K562 (cell line): Measurements from ENCODE around the gene SCAMP2. TPM values are rescaled to one million over a fixed set of nuclear protein-coding genes. Genes with fewer than 3 reads are reported as not detected.

Experiments
- CHD1 ChIP-seq: fragments of 200-600 bp; sonication (generic); IDR thresholded peaks from one replicate; pipeline ENCODE4 v1.6.1; 2012; ENCODE audit warnings: mild to moderate bottlenecking, moderate library complexity, low read length, inconsistent platforms
- CSDE1 ChIP-seq, 2 experiments: fragments of 450-650 bp; IDR thresholded peaks; 2 replicates each; pipeline ENCODE4 v1.6.1; 2016; ENCODE audit warnings: mild to moderate bottlenecking in 1 of 2
- ERF ChIP-seq: fragments of 450-650 bp; formaldehyde crosslinking; IDR thresholded peaks from 2 replicates; pipeline ENCODE4 v1.4.0; 2020; ENCODE audit warnings: mild to moderate bottlenecking, mixed read lengths
- HDAC1 ChIP-seq, 2 experiments: fragments of 450-650 bp; IDR thresholded peaks; 2 replicates each; pipeline ENCODE4 v1.6.1; 2016 to 2017; ENCODE audit warnings: inconsistent platforms in 1 of 2, mild to moderate bottlenecking in 1 of 2, moderate library complexity in 1 of 2
- KDM2B ChIP-seq: fragments of 250-450 bp; sonication (Bioruptor Pico); IDR thresholded peaks from 2 replicates; pipeline ENCODE4 v1.8.0; 2021; ENCODE audit warnings: mild to moderate bottlenecking, moderate library complexity
- KLF16 ChIP-seq: IDR thresholded peaks from 2 replicates; pipeline ENCODE4 v1.6.1; 2016; ENCODE audit warnings: antibody characterized with exemption
- RBM15 ChIP-seq: fragments of 200-400 bp; formaldehyde crosslinking; IDR thresholded peaks from 2 replicates; pipeline ENCODE4 v1.6.1; 2018; ENCODE audit warnings: mild to moderate bottlenecking, low read length, moderate library complexity; ENCODE audit not compliant: insufficient read depth
- ZNF24 ChIP-seq: fragments of 450-650 bp; IDR thresholded peaks from 2 replicates; pipeline ENCODE4 v1.6.1; 2016
- ZNF347 ChIP-seq: fragments of 450-650 bp; formaldehyde crosslinking; IDR thresholded peaks from 2 replicates; pipeline ENCODE4 v1.4.0; 2020; ENCODE audit warnings: low read depth, mild to moderate bottlenecking, moderate library complexity
- ZNF785 ChIP-seq: fragments of 250-450 bp; sonication (Bioruptor Pico); IDR thresholded peaks from 2 replicates; pipeline ENCODE4 v1.4.0; 2020; ENCODE audit warnings: mild to moderate bottlenecking
- ZSCAN32 ChIP-seq: fragments of 450-650 bp; formaldehyde crosslinking; IDR thresholded peaks from 2 replicates; pipeline ENCODE4 v1.4.0; 2020; ENCODE audit warnings: mild to moderate bottlenecking, moderate library complexity
- polyA plus RNA-seq, 8 experiments: library from polyadenylated mRNA; depleted of rRNA in 4 of 8; stranded (reverse) in 5 of 8; unstranded in 3 of 8; fragments of >200 nt; fragmentation: Nextera tagmentation in 2 of 8; fragmentation: Illumina TruSeq in 1 of 8; extraction: Ambion mirVana in 2 of 8; extraction: Trizol in 1 of 8; gene quantifications; 2 replicates each; pipeline versions ENCODE4 v1.2.1 to v1.2.3, GENCODE V29; 2011 to 2014; ENCODE audit warnings: inconsistent platforms in 1 of 8, missing spikeins in 1 of 8
- total RNA-seq, 7 experiments: library from RNA; depleted of rRNA in 6 of 7; stranded (reverse); fragments of >200 nt in 6 of 7; fragmentation: Illumina TruSeq in 2 of 7; extraction: Trizol in 2 of 7; gene quantifications; 2 replicates each; pipeline versions ENCODE4 v1.2.1 to v1.2.3, GENCODE V29; 2011 to 2021; ENCODE audit warnings: low replicate concordance in 1 of 7
- TF ChIP-seq, protein P1 (sequence below): fragments of 200-800 bp; sonication (Bioruptor generic); IDR thresholded peaks from 2 replicates; pipeline ENCODE4 v1.6.1; 2016; ENCODE audit warnings: missing genetic modification characterization, missing compliant biosample characterization
- TF ChIP-seq, protein P2 (sequence below): fragments of 450-650 bp; IDR thresholded peaks from 2 replicates; pipeline ENCODE4 v1.6.1; 2016
- TF ChIP-seq, protein P3 (sequence below): fragments of 450-650 bp; IDR thresholded peaks from 2 replicates; pipeline ENCODE4 v1.6.1; 2016; ENCODE audit warnings: antibody characterized with exemption
- TF ChIP-seq, protein P4 (sequence below): fragments of 450-650 bp; formaldehyde crosslinking; IDR thresholded peaks from 2 replicates; pipeline ENCODE4 v1.4.0; 2022; ENCODE audit warnings: missing genetic modification characterization
- TF ChIP-seq, protein P5 (sequence below), 2 experiments: IDR thresholded peaks in 1 of 2; conservative IDR thresholded peaks in 1 of 2; 2 replicates each; pipeline ENCODE4 v1.6.1; 2016; ENCODE audit warnings: low read depth in 2 of 2, mild to moderate bottlenecking in 1 of 2, missing compliant biosample characterization in 1 of 2, missing genetic modification characterization in 1 of 2, moderate library complexity in 1 of 2

Gene SCAMP2
- total and polyA plus RNA-seq, 9 of the 15 experiments (the other 6 are each of a cell fraction or from before 2014, with no cell fraction given): 5.9 to 61.1 (median 20.1) TPM

DNA sequence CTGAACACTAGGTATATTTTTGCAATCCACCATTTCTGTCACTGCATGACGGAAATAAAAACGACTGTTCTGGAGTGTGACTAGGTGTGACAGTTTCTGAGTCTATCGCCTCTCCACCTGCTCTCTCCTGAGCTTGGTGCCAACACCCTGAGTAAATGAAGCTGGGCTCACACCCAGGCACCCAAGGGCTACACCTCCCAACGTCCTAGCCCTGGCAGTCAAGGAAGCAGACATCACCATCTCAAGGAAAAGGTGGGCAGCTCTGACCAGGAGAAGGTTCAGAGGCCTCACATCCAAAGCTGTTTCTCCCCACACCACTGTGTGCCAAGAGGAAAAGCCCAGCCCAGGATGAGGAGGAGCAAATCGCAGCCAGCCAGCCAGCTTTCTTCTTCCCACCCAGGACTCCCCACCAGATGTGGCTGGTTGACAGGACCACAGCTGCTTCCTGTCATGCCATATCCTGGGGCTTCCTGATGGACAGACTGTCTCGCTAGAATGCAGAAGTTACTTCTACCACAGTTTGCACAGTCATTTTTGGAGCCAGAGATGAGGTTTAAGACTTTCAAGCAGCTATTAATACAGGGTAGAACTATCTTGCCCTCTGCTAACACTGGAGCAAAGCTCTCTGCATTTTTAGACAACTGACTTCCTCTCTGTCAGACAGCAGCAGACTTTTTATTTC, 3.3 kb downstream of the SCAMP2 start (continued):
- TF ChIP-seq, protein P1, sequence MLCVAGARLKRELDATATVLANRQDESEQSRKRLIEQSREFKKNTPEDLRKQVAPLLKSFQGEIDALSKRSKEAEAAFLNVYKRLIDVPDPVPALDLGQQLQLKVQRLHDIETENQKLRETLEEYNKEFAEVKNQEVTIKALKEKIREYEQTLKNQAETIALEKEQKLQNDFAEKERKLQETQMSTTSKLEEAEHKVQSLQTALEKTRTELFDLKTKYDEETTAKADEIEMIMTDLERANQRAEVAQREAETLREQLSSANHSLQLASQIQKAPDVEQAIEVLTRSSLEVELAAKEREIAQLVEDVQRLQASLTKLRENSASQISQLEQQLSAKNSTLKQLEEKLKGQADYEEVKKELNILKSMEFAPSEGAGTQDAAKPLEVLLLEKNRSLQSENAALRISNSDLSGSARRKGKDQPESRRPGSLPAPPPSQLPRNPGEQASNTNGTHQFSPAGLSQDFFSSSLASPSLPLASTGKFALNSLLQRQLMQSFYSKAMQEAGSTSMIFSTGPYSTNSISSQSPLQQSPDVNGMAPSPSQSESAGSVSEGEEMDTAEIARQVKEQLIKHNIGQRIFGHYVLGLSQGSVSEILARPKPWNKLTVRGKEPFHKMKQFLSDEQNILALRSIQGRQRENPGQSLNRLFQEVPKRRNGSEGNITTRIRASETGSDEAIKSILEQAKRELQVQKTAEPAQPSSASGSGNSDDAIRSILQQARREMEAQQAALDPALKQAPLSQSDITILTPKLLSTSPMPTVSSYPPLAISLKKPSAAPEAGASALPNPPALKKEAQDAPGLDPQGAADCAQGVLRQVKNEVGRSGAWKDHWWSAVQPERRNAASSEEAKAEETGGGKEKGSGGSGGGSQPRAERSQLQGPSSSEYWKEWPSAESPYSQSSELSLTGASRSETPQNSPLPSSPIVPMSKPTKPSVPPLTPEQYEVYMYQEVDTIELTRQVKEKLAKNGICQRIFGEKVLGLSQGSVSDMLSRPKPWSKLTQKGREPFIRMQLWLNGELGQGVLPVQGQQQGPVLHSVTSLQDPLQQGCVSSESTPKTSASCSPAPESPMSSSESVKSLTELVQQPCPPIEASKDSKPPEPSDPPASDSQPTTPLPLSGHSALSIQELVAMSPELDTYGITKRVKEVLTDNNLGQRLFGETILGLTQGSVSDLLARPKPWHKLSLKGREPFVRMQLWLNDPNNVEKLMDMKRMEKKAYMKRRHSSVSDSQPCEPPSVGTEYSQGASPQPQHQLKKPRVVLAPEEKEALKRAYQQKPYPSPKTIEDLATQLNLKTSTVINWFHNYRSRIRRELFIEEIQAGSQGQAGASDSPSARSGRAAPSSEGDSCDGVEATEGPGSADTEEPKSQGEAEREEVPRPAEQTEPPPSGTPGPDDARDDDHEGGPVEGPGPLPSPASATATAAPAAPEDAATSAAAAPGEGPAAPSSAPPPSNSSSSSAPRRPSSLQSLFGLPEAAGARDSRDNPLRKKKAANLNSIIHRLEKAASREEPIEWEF (CRISPR knock-in tag): no peak
- no peak for TF ChIP-seq ZNF24
- TF ChIP-seq, protein P2, sequence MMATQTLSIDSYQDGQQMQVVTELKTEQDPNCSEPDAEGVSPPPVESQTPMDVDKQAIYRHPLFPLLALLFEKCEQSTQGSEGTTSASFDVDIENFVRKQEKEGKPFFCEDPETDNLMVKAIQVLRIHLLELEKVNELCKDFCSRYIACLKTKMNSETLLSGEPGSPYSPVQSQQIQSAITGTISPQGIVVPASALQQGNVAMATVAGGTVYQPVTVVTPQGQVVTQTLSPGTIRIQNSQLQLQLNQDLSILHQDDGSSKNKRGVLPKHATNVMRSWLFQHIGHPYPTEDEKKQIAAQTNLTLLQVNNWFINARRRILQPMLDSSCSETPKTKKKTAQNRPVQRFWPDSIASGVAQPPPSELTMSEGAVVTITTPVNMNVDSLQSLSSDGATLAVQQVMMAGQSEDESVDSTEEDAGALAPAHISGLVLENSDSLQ: peak; percentile 81
- TF ChIP-seq CHD1: no peak
- no peak for TF ChIP-seq HDAC1 (IDR thresholded peaks at IDR 0.05)
- TF ChIP-seq ZNF347 (CRISPR knock-in tag): no peak
- no peak for TF ChIP-seq ZSCAN32 (CRISPR knock-in tag)
- no peak for TF ChIP-seq ZNF785 (CRISPR knock-in tag)
- no peak for TF ChIP-seq ERF (CRISPR knock-in tag)
- TF ChIP-seq, protein P3, sequence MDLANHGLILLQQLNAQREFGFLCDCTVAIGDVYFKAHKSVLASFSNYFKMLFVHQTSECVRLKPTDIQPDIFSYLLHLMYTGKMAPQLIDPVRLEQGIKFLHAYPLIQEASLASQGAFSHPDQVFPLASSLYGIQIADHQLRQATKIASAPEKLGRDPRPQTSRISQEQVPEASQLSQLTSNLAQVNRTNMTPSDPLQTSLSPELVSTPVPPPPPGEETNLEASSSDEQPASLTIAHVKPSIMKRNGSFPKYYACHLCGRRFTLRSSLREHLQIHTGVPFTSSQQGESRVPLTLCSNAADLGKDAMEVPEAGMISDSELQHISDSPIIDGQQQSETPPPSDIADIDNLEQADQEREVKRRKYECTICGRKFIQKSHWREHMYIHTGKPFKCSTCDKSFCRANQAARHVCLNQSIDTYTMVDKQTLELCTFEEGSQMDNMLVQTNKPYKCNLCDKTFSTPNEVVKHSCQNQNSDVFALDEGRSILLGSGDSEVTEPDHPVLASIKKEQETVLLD: no peak
- TF ChIP-seq CSDE1 (IDR thresholded peaks at IDR 0.05): no peak
- TF ChIP-seq, protein P4, sequence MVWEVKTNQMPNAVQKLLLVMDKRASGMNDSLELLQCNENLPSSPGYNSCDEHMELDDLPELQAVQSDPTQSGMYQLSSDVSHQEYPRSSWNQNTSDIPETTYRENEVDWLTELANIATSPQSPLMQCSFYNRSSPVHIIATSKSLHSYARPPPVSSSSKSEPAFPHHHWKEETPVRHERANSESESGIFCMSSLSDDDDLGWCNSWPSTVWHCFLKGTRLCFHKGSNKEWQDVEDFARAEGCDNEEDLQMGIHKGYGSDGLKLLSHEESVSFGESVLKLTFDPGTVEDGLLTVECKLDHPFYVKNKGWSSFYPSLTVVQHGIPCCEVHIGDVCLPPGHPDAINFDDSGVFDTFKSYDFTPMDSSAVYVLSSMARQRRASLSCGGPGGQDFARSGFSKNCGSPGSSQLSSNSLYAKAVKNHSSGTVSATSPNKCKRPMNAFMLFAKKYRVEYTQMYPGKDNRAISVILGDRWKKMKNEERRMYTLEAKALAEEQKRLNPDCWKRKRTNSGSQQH (CRISPR knock-in tag): no peak
- TF ChIP-seq, protein P5, sequence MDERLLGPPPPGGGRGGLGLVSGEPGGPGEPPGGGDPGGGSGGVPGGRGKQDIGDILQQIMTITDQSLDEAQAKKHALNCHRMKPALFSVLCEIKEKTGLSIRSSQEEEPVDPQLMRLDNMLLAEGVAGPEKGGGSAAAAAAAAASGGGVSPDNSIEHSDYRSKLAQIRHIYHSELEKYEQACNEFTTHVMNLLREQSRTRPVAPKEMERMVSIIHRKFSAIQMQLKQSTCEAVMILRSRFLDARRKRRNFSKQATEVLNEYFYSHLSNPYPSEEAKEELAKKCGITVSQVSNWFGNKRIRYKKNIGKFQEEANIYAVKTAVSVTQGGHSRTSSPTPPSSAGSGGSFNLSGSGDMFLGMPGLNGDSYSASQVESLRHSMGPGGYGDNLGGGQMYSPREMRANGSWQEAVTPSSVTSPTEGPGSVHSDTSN (CRISPR knock-in tag; IDR thresholded peaks at IDR 0.05; ENCODE audit: low read depth): no peak; the same call in 1 of the 2 replicates
- TF ChIP-seq, protein P5 (tag; conservative IDR thresholded peaks at IDR 0.05; ENCODE audit: low read depth): peak; percentile 36; the same call in 1 of the 2 replicates
- TF ChIP-seq KLF16: no peak
- TF ChIP-seq KDM2B (CRISPR knock-in tag): no peak
- TF ChIP-seq RBM15: no peak
